Fibroblast of lung (primary cell): ENCODE data around the gene DDX27.

Experiments used
- CTCF ChIP-seq, 2 donors: IDR thresholded peaks in 1 of 2; conservative IDR thresholded peaks in 1 of 2; 1 replicate in 1 of 2; 2 replicates in 1 of 2; pipeline ENCODE4 v1.5.1; 2011 to 2012; ENCODE audit warnings: low read length in 2 of 2, control low read depth in 1 of 2, inconsistent platforms in 1 of 2, low read depth in 1 of 2, mild to moderate bottlenecking in 1 of 2
- EZH2 ChIP-seq: IDR thresholded peaks from 2 replicates; pipeline ENCODE4 v1.5.1; 2012; ENCODE audit warnings: low read length, control low read depth, mild to moderate bottlenecking; ENCODE audit errors: missing control alignments

GRCh38 chr20:49184691-49185070 lies 34.5 kb upstream of the DDX27 start:
- TF ChIP-seq CTCF (conservative IDR thresholded peaks at IDR 0.05 in 1 of 2, IDR thresholded peaks at IDR 0.05 in 1 of 2; ENCODE audit: low read depth in 1 of 2, low read length in 2 of 2) (no peak), EZH2 (no peak)
